Central memory CD8-positive, alpha-beta T cell (primary cell): ENCODE measurements around the gene AXIN2.

Source experiments
- ATAC-seq: fragments of 150-1000 bp; cut with Tn5 transposase; replicated peaks from 2 replicates; pipeline ENCODE4 v1.10.0; 2022; ENCODE audit warnings: mild to moderate bottlenecking, moderate FRiP score, moderate number of reproducible peaks; ENCODE audit not compliant: poor library complexity, severe bottlenecking; ENCODE audit errors: extremely low read depth
- DNase-seq, 2 donors: peaks; one replicate each; pipeline ENCODE4 v3.0.0; 2021; ENCODE audit warnings: low spot score in 2 of 2
- H3K27ac Mint-ChIP-seq: one replicate; pipeline ENCODE4 v1.8.0; 2022; ENCODE audit warnings: low read depth, mild to moderate bottlenecking, moderate library complexity, mixed read lengths
- H3K27me3 Mint-ChIP-seq: one replicate; pipeline ENCODE4 v1.8.0; 2022; ENCODE audit warnings: mixed read lengths
- H3K36me3 Mint-ChIP-seq: one replicate; pipeline ENCODE4 v1.8.0; 2022; ENCODE audit warnings: mild to moderate bottlenecking, moderate library complexity, mixed read lengths; ENCODE audit not compliant: insufficient read depth
- H3K4me1 Mint-ChIP-seq: one replicate; pipeline ENCODE4 v1.8.0; 2022; ENCODE audit warnings: mixed read lengths
- H3K4me3 Mint-ChIP-seq: one replicate; pipeline ENCODE4 v1.8.0; 2022; ENCODE audit warnings: mild to moderate bottlenecking, moderate library complexity, mixed read lengths
- H3K9me3 Mint-ChIP-seq: one replicate; pipeline ENCODE4 v1.8.0; 2022; ENCODE audit warnings: mixed read lengths

Gene AXIN2

GRCh38 chr17:65593092-65593854 is 31.8 kb upstream of the AXIN2 start:
- no peak overlapping the region for H3K27ac Mint-ChIP-seq
- H3K4me3 Mint-ChIP-seq, result no peak overlapping the region
- no peak for ATAC-seq
- no peak for DNase-seq
- no peaks in the 10 kb centered on the region for H3K4me1 Mint-ChIP-seq
- H3K27me3 Mint-ChIP-seq, result peaks cover 43% of the 10 kb centered on the region
- H3K9me3 Mint-ChIP-seq, result no peaks in the 10 kb centered on the region
- no peaks in the 10 kb centered on the region for H3K36me3 Mint-ChIP-seq

- Mint-ChIP-seq H3K27me3 (peaks cover 43% of the 10 kb centered on the region), H3K36me3 (no peaks in the 10 kb centered on the region), H3K4me1 (no peaks in the 10 kb centered on the region), H3K27ac (no peak overlapping the region), H3K9me3 (no peaks in the 10 kb centered on the region), H3K4me3 (no peak overlapping the region)
- DNase-seq (no peak), ATAC-seq (no peak)
Measured at GRCh38 chr17:65592125-65592965, 30.9 kb upstream of the AXIN2 start.

- no peaks in the 10 kb centered on the region for H3K36me3 Mint-ChIP-seq
Measured at GRCh38 chr17:65589321-65589720, 27.9 kb upstream of the AXIN2 start.

GRCh38 chr17:65588181-65588808 is 26.8 kb upstream of the AXIN2 start:
- no peak for DNase-seq

More at GRCh38 chr17:65589321-65589720, 27.9 kb upstream of the AXIN2 start:
- H3K27ac Mint-ChIP-seq, result no peak overlapping the region
- DNase-seq (no peak), ATAC-seq (no peak)
- H3K4me1 Mint-ChIP-seq, result peaks cover 7% of the 10 kb centered on the region
- peaks cover 39% of the 10 kb centered on the region for H3K27me3 Mint-ChIP-seq
- H3K4me3 Mint-ChIP-seq, result no peak overlapping the region
- no peaks in the 10 kb centered on the region for H3K9me3 Mint-ChIP-seq

GRCh38 chr17:65587534-65588180 is 26.2 kb upstream of the AXIN2 start:
- H3K4me3 Mint-ChIP-seq, result no peak overlapping the region
- no peaks in the 10 kb centered on the region for H3K36me3 Mint-ChIP-seq

More at GRCh38 chr17:65588181-65588808, 26.8 kb upstream of the AXIN2 start:
- peaks cover 8% of the 10 kb centered on the region for H3K4me1 Mint-ChIP-seq
- peaks cover 28% of the 10 kb centered on the region for H3K27me3 Mint-ChIP-seq
- no peak overlapping the region for H3K4me3 Mint-ChIP-seq
- no peaks in the 10 kb centered on the region for H3K9me3 Mint-ChIP-seq
- ATAC-seq, result no peak
- no peak overlapping the region for H3K27ac Mint-ChIP-seq
- no peaks in the 10 kb centered on the region for H3K36me3 Mint-ChIP-seq

GRCh38 chr17:65586899-65587298 is 25.5 kb upstream of the AXIN2 start:
- H3K36me3 Mint-ChIP-seq, result no peaks in the 10 kb centered on the region
- ATAC-seq (no peak), DNase-seq (no peak)
- no peak overlapping the region for H3K27ac Mint-ChIP-seq
- peaks cover 14% of the 10 kb centered on the region for H3K27me3 Mint-ChIP-seq
- no peak overlapping the region for H3K4me3 Mint-ChIP-seq
- H3K4me1 Mint-ChIP-seq, result peaks cover 8% of the 10 kb centered on the region
- H3K9me3 Mint-ChIP-seq, result no peaks in the 10 kb centered on the region

More at GRCh38 chr17:65587534-65588180, 26.2 kb upstream of the AXIN2 start:
- no peaks in the 10 kb centered on the region for H3K9me3 Mint-ChIP-seq
- no peak for DNase-seq
- H3K27ac Mint-ChIP-seq, result no peak overlapping the region
- no peak for ATAC-seq
- peaks cover 22% of the 10 kb centered on the region for H3K27me3 Mint-ChIP-seq
- H3K4me1 Mint-ChIP-seq, result peaks cover 8% of the 10 kb centered on the region

- Mint-ChIP-seq H3K4me3 (no peak overlapping the region), H3K27ac (no peak overlapping the region), H3K4me1 (peaks cover 8% of the 10 kb centered on the region), H3K27me3 (no peaks in the 10 kb centered on the region), H3K36me3 (no peaks in the 10 kb centered on the region), H3K9me3 (no peaks in the 10 kb centered on the region)
- no peak for ATAC-seq
- no peak for DNase-seq
Measured at GRCh38 chr17:65584604-65585521, 23.4 kb upstream of the AXIN2 start.

GRCh38 chr17:65583921-65584603 is 22.6 kb upstream of the AXIN2 start:
- no peak for DNase-seq
- no peak for ATAC-seq
- Mint-ChIP-seq H3K4me1 (peaks cover 8% of the 10 kb centered on the region), H3K27me3 (no peaks in the 10 kb centered on the region), H3K27ac (no peak overlapping the region), H3K9me3 (no peaks in the 10 kb centered on the region), H3K36me3 (no peaks in the 10 kb centered on the region), H3K4me3 (no peak overlapping the region)

- Mint-ChIP-seq H3K9me3 (no peaks in the 10 kb centered on the region), H3K4me1 (no peaks in the 10 kb centered on the region), H3K4me3 (no peak overlapping the region), H3K27me3 (peaks cover 11% of the 10 kb centered on the region), H3K36me3 (peaks cover 2% of the 10 kb centered on the region), H3K27ac (no peak overlapping the region)
- no peak for ATAC-seq
- DNase-seq, result no peak
Measured at GRCh38 chr17:65576939-65577338, 15.5 kb upstream of the AXIN2 start.

GRCh38 chr17:65573282-65573602 is 11.8 kb upstream of the AXIN2 start:
- H3K27me3 Mint-ChIP-seq, result peaks cover 37% of the 10 kb centered on the region
- no peak for DNase-seq
- no peaks in the 10 kb centered on the region for H3K9me3 Mint-ChIP-seq
- H3K4me1 Mint-ChIP-seq, result no peaks in the 10 kb centered on the region
- H3K27ac Mint-ChIP-seq, result no peak overlapping the region
- no peak for ATAC-seq
- H3K36me3 Mint-ChIP-seq, result peaks cover 2% of the 10 kb centered on the region
- no peak overlapping the region for H3K4me3 Mint-ChIP-seq

GRCh38 chr17:65572581-65573281 is 11.3 kb upstream of the AXIN2 start:
- no peaks in the 10 kb centered on the region for H3K9me3 Mint-ChIP-seq
- no peak for ATAC-seq

More at GRCh38 chr17:65572581-65573281, 11.3 kb upstream of the AXIN2 start:
- Mint-ChIP-seq H3K36me3 (peaks cover 2% of the 10 kb centered on the region), H3K4me3 (no peak overlapping the region), H3K4me1 (no peaks in the 10 kb centered on the region), H3K27me3 (peaks cover 42% of the 10 kb centered on the region), H3K27ac (no peak overlapping the region)
- DNase-seq, result no peak
